Measurements from ENCODE around the gene AKAP13. TPM values are rescaled to one million over a fixed set of nuclear protein-coding genes. Genes with fewer than 3 reads are reported as not detected.

The AKAP13 gene
- total and polyA plus RNA-seq, 7 donors, result 18.2 to 126 (median 93.7) TPM

GRCh38 chr15:85580879-85581278, 200.5 kb downstream of the AKAP13 start:
- intact Hi-C loops (cut with DNase I), result loop anchor here in 1 of 2 donors (5.0 kb wide), 1 partner anchor 41 kb away; no protein-coding TSS in a partner anchor
- no peaks in the 10 kb centered on the region for H3K9me3 ChIP-seq
- H3K36me3 ChIP-seq (ENCODE audit: insufficient read depth in 1 of 2, low read depth in 1 of 2), result no peaks in the 10 kb centered on the region
- peak overlapping the region; percentile 69 for H3K4me3 ChIP-seq
- peak overlapping the region; percentile 94 for H3K27ac ChIP-seq
- WGBS, 3 donors, result 46 to 64% (median 59%) methylated on average over 3 of the region's 3 CpGs
- no peaks in the 10 kb centered on the region for H3K27me3 ChIP-seq (ENCODE audit: insufficient read depth in 3 of 3, low read length in 2 of 3)
- TF ChIP-seq CTCF (IDR thresholded peaks at IDR 0.05), result no peak
- no peak for DNase-seq
- H3K4me1 ChIP-seq, result peaks cover 75% of the 10 kb centered on the region
- ATAC-seq, result no peak

- no peak for TF ChIP-seq CTCF (IDR thresholded peaks at IDR 0.05)
- Histone ChIP-seq H3K9me3 (no peaks in the 10 kb centered on the region), H3K4me1 (peaks cover 70% of the 10 kb centered on the region), H3K27me3 (ENCODE audit: insufficient read depth in 3 of 3, low read length in 2 of 3) (no peaks in the 10 kb centered on the region), H3K27ac (peak overlapping the region; percentile 94), H3K4me3 (peak overlapping the region; percentile 69), H3K36me3 (ENCODE audit: insufficient read depth in 1 of 2, low read depth in 1 of 2) (no peaks in the 10 kb centered on the region)
- DNase-seq (peak; percentile 64 to 83), ATAC-seq (peak in 3 of 4 donors; percentile 21 to 33 (median 27))
- WGBS, 3 donors, result 66 to 70% (median 69%) methylated on average over 7 to 8 of the region's 8 CpGs
- intact Hi-C loops (cut with DNase I), result loop anchor here in 1 of 2 donors (5.0 kb wide), 1 partner anchor 41 kb away; no protein-coding TSS in a partner anchor
Measured at GRCh38 chr15:85581495-85581894, 201.1 kb downstream of the AKAP13 start.

- DNase-seq, result peak; percentile 43 to 73
- no peak for TF ChIP-seq CTCF (IDR thresholded peaks at IDR 0.05)
Measured at GRCh38 chr15:85582131-85583079, 202.0 kb downstream of the AKAP13 start.

GRCh38 chr15:85583442-85583841, 203.0 kb downstream of the AKAP13 start:
- intact Hi-C loops (cut with DNase I), result loop anchor here (2.0 to 5.0 kb wide), 2 partner anchors 39 kb away; no protein-coding TSS in a partner anchor
- Histone ChIP-seq H3K4me1 (peaks cover 79% of the 10 kb centered on the region), H3K27me3 (ENCODE audit: insufficient read depth in 3 of 3, low read length in 2 of 3) (no peaks in the 10 kb centered on the region), H3K36me3 (ENCODE audit: insufficient read depth in 1 of 2, low read depth in 1 of 2) (peaks cover 0 to 7% of the 10 kb centered on the region in 2 donors), H3K9me3 (no peaks in the 10 kb centered on the region), H3K4me3 (peak overlapping the region; percentile 69), H3K27ac (peak overlapping the region; percentile 94)
- WGBS, 3 donors, result 16 to 20% (median 19%) methylated on average over 4 of the region's 4 CpGs
- no peak for DNase-seq
- ATAC-seq, result peak; percentile 55 to 74 (median 69)
- no peak for TF ChIP-seq CTCF (IDR thresholded peaks at IDR 0.05)

More at GRCh38 chr15:85582131-85583079, 202.0 kb downstream of the AKAP13 start:
- H3K36me3 ChIP-seq (ENCODE audit: insufficient read depth in 1 of 2, low read depth in 1 of 2), result no peaks in the 10 kb centered on the region
- H3K27ac ChIP-seq, result peak overlapping the region; percentile 94
- intact Hi-C loops (cut with DNase I), result loop anchor here (2.0 to 5.0 kb wide), 2 partner anchors 40 kb away; no protein-coding TSS in a partner anchor
- H3K4me1 ChIP-seq, result peaks cover 69% of the 10 kb centered on the region
- no peaks in the 10 kb centered on the region for H3K9me3 ChIP-seq
- peak; percentile 65 to 71 (median 68) for ATAC-seq
- H3K4me3 ChIP-seq, result peak overlapping the region; percentile 69
- 8 to 13% (median 11%) methylated on average over 10 of the region's 10 CpGs for WGBS, 3 donors
- H3K27me3 ChIP-seq (ENCODE audit: insufficient read depth in 3 of 3, low read length in 2 of 3), result no peaks in the 10 kb centered on the region
